ENCODE measurements around the gene AGPS.
"Not testable (repeated sequence)": the region's sequence is repeated elsewhere in the genome, so short reads cannot be mapped to it uniquely, and the experiment has no call there.

- not testable (repeated sequence) for TF ChIP-seq RAD21 (CRISPR knock-in tag; IDR thresholded peaks at IDR 0.05); ZBTB21 (CRISPR knock-in tag; IDR thresholded peaks at IDR 0.05); FOXJ3 (CRISPR knock-in tag; IDR thresholded peaks at IDR 0.05; ENCODE audit: borderline replicate concordance); ZFX (CRISPR knock-in tag; IDR thresholded peaks at IDR 0.05; ENCODE audit: low read depth); POLR2AphosphoS5 (IDR thresholded peaks at IDR 0.05; ENCODE audit: low read depth, low read length); ZBTB7B (CRISPR knock-in tag; IDR thresholded peaks at IDR 0.05)
- TF ChIP-seq, protein P1, sequence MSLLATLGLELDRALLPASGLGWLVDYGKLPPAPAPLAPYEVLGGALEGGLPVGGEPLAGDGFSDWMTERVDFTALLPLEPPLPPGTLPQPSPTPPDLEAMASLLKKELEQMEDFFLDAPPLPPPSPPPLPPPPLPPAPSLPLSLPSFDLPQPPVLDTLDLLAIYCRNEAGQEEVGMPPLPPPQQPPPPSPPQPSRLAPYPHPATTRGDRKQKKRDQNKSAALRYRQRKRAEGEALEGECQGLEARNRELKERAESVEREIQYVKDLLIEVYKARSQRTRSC (CRISPR knock-in tag; IDR thresholded peaks at IDR 0.05; ENCODE audit: low read depth) = not testable (repeated sequence)
Observed at GRCh38 chr2:177459756-177460155, 67.2 kb downstream of the AGPS start.
